Right renal cortex interstitium (tissue), 3 donors: ENCODE data around the gene TSPAN17. TPM values are rescaled to one million over a fixed set of nuclear protein-coding genes. Genes with fewer than 3 reads are reported as not detected.
"Not testable (repeated sequence)": the region's sequence is repeated elsewhere in the genome, so short reads cannot be mapped to it uniquely, and the experiment has no call there.

ENCODE experiments used
- DNase-seq, 3 donors: peaks; one replicate each; pipeline ENCODE4 v3.0.0-alpha.2; 2013; ENCODE audit warnings: low read depth in 3 of 3, low spot score in 2 of 3
- polyA plus RNA-seq, 3 donors: library from polyadenylated mRNA; unstranded; fragments of 120-200 nt; gene quantifications; one replicate each; pipeline ENCODE4 v1.2.1, GENCODE V29; 2013; ENCODE audit not compliant: insufficient read length in 3 of 3

Gene TSPAN17
- polyA plus RNA-seq, 3 donors: 25.7 to 31.1 (median 30.5) TPM

DNA sequence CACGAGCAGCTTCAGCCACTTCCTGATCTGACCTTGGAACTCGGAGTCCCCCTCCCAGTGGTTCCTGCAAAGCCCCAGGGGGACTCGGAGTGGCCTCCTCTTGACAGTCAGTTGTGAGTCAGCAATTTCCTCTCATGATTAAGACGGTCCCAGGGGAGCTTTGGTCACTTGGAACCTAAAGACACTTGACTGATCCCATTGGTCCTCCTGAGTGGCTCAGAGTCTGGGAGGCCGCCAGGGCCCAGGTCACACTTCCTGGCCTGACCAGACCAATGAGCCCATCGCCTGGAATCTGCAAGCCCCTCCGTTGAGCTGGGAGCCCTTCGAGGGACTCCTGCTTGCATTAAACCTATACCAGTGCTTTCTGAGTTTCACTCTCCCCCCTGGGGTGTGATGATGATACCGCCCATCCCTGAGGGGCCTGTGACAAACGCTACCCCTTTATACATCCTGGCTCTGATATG lies 29.1 kb downstream of the TSPAN17 start:
- DNase-seq: no peak

DNA sequence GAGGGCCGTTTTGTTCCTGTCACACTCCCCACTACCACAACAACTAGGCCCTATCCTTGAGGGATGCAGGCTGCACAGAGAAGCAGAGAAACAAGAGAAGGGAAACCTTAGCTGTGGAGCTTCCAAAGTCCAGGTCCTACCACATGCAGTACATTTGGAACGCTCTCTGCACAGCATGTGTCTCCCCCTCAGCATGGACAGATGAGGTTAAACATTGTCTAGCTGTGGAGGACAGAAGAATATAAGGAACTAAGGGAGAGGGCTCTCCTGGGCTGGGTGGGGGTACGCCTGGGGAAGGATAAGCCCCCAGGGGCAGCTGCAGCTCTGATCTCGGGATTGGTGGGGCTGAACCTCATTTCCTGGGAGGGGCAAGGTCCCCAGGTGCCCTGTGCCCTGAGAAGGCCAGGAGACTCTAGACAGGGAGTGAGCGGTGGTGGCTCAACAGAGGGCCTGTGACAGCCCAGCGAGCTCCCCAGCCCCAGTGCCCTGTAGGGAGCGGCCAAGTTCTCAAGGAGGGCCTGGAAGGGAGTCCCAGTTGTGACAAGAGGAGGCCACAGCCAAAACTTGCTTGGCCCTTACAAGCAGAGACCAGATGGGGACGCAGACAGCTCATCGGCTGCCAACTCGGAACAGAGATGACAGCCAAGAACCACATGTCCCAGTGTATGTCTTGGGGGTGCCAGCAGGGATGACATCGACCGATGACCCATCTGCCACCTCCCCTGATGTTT lies 30.1 kb downstream of the TSPAN17 start:
- no peak for DNase-seq

DNA sequence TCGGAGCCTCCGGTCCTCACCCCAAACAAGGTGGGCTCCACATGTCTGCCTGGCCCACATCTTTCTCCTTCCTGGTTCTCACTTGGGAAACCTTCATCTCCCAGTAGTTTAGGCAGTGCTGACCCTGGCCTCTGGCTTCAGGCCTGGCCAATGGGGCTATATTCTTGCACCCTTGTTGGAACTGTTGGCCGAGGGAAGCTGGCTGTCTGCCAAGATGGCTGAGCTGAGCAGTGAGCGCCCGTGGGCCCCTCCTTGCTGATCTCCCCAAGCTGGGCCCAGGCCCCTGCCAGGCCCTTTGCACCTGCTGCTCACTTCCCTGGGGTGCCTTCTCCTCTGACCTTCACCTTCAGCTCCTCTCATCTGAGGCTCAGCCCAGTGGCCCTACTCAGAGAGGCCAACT lies 31.3 kb downstream of the TSPAN17 start:
- DNase-seq: no peak

DNA sequence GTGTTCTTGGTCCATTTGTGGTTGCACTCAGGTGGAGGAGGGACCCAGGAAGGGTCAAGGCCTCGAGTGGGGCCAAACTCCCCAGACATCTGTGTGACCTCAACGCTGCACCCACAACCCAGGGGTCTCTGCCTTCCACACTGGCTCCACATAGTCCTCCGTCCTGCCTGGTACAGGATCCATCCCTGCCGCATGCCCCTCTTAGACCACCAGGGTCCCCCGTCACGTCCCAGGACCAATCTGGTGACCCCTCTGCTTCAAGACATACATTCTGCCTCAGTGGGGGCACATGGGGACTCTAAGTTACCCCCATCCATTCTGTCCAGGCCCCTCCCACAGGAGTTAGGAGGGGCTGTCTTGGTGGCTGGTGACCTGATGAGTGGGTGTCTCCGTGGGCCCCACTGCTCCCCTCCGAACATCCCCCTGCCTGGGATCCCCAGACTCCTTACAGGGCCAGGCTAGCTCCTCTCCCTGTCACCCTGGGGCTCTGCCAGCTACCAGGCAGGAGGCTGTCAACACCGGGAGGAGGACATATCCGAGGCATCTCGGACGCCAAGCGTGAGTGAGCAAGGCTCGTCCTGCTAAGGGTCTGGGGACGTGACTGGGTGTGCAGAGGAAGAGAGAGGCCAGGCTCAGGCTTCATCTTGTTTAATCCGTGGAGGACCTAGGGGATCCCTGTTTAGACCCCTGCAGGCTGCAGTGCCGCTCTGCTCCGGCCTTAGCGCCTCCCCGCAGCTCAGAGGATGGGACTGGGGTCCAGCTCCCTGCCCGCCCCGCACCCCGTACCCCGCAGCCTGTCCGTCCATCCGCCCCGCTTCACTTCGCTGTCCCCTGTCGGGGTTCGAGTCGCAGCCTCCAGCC lies 32.3 kb downstream of the TSPAN17 start:
- no peak for DNase-seq

DNA sequence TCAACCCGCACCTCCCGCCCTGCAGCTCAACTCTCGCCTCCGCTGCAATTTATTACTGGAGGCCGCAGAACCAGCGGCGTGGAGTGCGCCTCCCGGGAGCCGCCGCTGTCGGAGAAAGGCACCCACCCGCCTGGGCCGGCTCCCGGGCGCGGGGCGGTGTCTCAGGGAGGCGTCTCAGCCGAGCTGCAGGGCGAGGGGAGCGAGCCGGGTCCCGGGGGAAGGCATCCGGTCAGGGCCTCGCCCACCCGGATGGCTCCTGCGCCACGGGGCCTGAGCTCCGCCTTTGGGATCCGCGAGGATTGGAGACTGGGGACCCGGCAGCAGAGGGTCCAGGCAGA lies 32.9 kb downstream of the TSPAN17 start:
- DNase-seq: no peak

DNA sequence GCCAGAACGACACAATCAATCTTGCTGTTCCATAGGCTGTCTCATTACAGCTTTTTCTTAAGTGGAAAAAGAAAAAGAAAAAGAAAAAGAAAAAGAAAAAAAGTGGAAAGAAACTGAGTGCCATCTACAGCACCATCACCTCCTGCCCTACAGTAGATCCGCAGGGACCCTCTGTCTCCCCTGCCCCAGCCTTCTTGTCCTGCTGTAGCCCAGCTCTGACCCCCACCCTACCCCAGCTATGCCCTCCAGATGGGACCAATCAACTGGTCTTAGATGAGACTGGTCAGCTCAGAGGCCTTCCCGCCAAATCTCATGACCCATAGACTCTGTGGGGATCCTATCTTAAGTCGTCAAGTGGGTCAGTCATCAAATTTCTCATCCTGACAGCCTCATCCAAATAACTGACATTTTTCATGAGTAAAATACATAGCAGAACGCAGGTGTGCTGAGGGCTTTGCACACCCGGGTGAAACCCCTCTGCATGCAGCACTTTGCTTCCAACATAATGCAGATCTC lies 34.8 kb downstream of the TSPAN17 start:
- DNase-seq: no peak

DNA sequence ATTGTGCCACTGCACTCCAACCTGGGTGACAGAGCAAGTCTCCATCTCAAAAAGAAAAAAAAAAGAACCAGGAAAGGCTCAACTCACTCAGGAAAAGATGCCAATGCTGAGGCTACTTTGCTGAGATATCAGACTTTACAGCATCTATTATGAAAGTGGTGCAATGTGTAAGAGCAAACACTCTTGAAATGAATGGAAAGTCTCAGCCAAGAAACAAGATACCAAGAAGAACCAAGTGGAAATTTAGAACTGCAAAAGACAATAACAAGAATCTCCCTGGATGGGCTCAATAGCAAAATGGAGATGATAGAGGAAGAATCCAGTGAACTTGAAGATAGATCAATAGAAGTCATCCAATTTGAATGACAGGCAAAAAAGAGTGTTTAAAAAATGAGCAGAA lies 37.7 kb downstream of the TSPAN17 start:
- no peak for DNase-seq

DNA sequence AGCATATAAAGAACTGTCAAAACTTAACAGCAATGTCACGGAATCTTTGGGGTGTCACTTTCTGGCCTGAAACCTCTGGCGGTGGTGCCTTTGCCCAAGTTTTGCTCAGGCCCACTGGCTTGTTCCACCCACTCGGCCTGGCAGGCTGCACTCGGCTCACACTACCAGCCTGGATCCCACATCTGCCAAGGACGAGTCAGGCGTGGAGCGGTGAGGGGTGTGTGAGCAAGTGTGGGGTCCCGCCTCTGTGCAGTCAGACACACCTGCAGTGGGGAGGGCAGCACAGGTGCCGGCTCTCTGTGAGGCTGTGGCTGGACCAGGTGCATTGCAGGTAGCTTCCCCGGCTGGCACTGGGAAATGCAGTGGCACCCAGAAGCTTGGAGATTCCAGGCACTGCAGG lies 40.0 kb downstream of the TSPAN17 start:
- no peak for DNase-seq

DNA sequence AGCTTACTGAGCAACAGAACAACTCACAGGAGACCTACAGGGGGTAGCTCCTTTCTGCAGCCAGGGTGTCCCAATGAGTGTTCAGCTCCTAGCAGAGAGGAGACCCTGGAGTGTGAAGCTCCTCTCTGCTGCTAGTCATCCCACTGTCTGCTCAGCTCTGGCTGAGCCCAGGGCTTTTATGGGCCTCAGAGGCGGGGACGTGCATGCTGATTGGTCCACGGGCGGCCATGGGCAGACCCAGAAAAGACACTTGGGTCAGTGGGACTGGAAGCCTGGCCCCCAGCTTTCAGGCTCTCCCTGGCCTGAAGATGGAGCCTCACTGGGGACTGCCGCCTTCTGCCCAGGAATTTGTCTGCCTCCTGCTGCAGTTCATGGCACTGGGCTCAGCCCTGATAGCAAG lies 40.6 kb downstream of the TSPAN17 start:
- DNase-seq: no peak

DNA sequence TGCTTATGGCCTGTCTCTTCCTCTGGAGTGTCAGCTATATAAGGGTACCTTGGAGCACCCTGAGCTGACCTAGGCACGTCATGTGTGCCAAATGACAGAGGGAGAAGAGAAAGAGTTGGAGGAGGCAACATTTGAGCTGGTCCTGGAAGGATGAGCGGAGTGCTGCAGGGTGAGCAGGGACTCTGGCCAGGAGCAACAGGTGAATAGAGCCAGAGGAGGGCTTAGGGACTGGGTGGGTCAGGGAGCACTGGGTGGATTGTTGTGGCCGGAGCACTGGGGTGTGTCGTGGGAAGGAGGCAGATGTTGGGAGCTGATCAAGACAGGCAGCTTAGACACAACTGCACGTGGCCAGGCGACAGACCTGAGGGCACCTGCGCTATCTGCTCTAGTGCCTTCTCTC lies 43.6 kb downstream of the TSPAN17 start:
- DNase-seq: no peak

DNA sequence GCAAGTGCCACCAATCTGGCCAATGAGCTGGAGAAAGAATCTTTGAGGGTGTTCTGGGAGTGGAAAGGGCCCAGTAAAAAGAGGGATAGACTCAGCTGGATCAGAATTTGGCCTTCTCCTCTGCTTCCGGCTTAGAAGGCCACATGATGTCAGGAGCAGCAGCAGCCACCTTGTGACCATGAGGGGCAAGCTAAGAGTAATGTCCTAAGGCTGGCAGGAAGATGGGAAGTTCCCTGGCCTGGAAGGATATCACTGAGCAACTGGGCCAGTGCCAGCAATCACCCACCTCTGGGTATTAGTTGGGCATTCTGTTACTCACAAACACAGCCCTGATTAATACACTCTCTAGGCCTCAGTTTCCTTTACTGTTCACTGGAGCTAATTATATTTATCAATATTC lies 44.2 kb downstream of the TSPAN17 start:
- no peak for DNase-seq

DNA sequence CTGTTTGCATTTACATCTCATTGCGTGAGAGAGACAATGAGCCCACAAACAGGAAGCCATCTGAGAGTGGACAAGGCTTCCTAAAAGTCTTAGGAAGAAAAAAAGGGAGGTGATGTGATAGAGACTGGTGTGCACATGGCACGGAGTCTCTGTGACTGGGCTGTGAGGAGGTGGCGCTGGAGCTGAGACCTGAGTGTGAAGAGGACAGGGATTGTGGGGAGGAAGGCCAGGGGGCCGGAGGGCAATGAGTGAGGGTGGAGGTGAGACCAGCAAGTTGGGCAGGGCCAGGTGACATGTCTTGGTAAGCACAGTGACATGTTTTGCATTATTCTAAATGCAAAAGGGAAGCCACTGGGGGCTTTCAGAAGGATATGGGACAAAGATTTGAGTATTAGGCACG lies 45.0 kb downstream of the TSPAN17 start:
- no peak for DNase-seq

DNA sequence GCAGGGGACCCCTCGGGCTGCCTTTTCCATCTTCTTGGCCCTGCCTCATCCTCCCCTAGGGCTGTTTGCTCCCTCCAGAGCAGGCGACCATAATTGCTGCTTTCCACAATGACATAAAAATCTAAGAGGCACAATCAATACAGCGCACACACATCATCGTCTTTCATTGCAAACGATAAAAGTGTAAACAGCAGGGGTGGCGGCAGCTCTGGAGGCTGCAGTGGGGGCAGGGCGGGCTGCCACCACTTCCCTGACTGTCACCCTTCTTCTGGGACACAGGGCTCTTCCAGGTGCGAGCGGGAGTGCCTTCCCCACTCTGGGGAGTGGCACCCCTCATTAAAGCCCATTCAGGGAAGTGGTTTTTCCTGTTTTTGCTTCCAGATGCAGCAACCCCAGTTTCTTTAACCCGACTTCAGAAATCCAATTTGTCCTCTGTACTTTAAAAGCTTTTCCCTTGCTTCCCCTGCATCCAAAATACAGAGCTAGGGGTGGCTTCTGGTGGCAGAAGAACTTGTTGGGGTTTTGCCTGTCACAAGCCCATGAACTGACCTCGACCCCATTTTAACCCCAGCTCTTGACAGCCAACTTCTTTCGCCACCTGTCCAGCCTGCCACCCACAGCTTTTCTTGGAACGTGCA lies 45.7 kb downstream of the TSPAN17 start:
- peak in 1 of 3 donors; percentile 53 for DNase-seq

DNA sequence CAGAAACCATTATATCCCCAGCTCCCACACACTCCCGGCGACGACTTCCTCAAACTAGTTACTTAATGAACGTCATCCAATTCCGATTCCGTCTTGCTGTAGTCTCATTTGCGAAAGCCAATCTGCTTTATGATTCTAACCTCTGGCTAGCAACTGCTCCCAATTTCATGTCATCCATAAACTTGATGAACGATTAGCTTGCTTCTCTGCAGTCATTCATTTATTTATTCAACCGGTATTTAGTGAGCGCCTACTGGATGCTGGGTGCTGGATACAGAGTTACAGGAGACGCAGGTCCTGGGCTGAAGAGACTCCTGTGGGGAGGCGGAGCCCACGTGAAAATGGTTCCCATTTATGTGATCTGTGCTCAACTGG lies 46.2 kb downstream of the TSPAN17 start:
- DNase-seq: no peak

DNA sequence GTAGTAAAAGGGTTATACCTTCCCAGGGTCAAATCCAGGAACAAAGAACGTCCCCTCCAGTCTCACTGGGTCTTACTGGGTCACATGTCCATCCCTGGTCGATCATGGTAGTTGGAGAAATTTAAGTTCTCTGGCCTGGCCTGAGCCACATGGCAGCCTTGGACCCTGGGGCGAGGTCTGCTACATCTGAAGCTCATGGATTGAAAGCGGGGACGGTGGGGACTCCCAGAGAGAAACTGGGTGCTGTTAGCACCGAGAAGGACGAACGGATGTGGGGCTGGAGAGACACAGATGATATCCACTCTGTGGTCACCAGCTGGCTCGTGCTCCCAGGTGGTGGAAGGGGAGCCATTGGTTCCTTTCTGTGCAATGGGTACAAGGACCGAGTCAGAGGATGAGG lies 46.9 kb downstream of the TSPAN17 start:
- DNase-seq: no peak

DNA sequence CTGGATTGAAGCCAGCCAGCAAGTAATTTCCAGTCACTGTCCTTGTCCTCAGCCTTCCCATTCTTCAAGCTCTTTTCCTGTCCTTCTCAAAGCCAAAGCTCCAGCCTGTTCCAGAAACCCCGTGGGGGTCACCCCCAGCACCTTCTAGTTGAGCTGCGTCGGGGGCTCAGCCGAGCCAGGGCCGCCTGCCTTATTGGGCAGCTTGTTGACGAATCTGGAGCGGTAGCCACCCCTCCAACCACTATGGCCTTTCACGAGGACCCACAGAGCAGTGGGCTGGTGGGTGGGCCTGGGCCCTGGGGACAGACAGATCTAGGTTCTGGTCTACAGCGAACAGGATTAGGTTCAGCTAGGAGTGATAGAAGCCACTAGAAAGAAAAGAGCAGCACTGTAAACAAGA lies 47.3 kb downstream of the TSPAN17 start:
- no peak for DNase-seq

DNA sequence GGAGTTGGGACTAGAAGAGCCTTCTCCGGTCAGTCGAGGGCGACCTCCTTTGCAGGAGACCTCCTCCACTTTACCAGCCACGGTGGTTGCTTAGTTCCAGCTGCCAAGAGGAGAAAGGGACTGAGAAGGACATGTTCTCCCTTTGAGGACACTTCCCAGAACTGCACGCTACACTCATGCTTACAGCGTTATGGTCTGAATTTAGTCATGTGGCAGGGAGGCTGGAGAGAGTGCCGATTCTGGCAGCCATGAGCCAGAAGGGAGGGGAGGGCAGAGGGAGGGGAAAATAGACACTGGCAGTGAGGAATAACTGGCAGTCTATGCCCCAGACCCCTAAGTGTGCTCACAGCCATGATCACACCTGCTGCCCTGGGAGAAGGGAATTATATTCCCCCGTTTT lies 47.8 kb downstream of the TSPAN17 start:
- DNase-seq: no peak

DNA sequence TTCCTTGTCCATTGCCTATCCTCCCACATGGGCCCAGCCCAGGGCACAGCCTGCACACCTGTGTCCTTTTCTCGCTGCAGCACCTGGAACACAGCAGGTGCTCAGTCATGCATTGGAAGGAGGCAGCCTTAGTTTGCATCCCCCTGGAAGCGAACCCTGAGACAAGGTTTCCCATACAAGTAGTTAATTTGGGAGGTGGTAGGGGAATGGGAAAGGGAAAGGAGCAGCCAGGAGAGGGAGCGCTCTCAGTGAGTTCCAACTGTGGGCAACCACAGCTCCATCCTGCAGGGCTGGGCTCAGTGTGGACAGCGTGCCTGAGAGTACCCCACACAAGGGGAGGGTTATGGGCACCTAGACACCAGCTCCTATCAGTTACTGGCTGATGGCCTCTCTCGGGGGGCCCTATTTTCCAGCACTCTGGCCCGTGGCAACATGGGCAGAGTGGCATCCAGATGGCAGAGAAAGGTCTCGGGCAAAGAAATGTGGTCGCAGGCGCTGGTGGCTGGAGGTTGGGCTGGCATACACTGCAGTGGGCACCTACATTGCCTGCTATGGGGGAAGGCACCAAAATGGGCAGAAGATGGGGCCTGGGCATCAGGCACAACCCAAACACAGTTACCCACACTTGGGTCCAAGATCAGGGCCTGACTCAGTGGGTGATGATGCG lies 50.1 kb downstream of the TSPAN17 start:
- no peak for DNase-seq

DNA sequence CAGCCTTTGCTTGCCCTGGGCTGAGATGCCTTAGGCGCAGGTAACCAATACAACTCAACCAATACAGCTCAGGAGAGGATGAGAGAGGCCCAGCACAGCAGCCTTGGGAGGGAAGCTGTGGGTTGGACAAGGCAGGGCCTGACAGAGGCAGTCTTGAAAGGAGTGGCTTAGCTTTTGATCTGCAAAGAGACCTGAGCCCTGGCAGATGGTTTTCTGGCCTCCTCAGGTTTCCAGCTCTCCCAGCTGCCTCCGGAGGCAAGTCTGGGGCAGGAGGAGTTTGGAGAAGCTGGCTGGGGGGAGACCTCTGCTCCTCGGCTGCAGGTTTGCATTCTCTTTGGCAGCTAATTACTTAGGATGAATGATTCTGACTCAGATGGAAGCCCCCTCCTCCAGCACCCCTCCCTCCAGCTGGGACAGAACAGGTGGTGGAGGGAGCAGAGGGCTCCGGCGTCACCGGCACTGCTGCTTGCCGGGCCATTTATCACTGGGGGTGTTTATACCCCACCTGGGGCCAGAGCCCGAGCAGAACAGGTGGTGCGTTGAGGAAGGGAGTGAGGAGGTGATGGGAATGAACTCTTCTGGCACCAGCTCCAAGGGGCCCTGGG lies 50.8 kb downstream of the TSPAN17 start:
- no peak for DNase-seq

DNA sequence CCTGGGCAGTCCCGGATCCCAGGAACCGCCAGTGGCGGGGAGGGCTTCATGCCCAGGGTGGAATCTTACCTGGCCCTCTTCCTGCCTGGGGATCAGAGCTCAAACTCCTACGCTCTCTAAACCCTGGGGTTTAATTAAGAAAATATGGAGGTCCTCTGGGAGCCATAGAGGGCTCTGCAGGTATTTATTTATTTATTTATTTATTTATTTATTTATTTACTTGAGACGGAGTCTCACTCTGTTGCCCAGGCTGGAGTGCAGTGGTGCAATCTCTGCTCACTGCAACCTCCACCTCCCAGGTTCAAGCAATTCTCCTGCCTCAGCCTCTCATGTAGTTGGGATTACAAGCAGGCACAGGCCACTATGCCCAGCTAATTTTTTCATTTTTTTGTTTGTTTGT lies 52.2 kb downstream of the TSPAN17 start:
- DNase-seq: not testable (repeated sequence)
